Loucy (cell line): ENCODE data around the gene IQCN.

Experiments
- H2AFZ ChIP-seq: fragments of 200-600 bp; sonication (generic); 2 replicates; pipeline ENCODE4 v1.6.0; 2016; ENCODE audit warnings: antibody characterized with exemption, mild to moderate bottlenecking, low read length, moderate library complexity
- H3F3A ChIP-seq: fragments of 200-600 bp; 2 replicates; pipeline ENCODE4 v1.6.0; 2016; ENCODE audit warnings: antibody characterized with exemption, low read depth, mild to moderate bottlenecking
- H3K27me3 ChIP-seq: fragments of 200-600 bp; sonication (generic); 2 replicates; pipeline ENCODE4 v1.6.1; 2014; ENCODE audit warnings: low read length, mild to moderate bottlenecking; ENCODE audit not compliant: insufficient read depth, poor library complexity, severe bottlenecking
- H3K36me3 ChIP-seq: fragments of 200-600 bp; sonication (generic); 2 replicates; pipeline ENCODE4 v1.6.1; 2016; ENCODE audit warnings: low read length; ENCODE audit not compliant: insufficient read depth
- H3K4me1 ChIP-seq: fragments of 200-600 bp; sonication (generic); 2 replicates; pipeline ENCODE4 v1.5.1; 2014; ENCODE audit warnings: low read length, mild to moderate bottlenecking; ENCODE audit not compliant: insufficient read depth, poor library complexity, severe bottlenecking
- H3K4me2 ChIP-seq: fragments of 200-600 bp; sonication (generic); 2 replicates; pipeline ENCODE4 v1.6.0; 2014; ENCODE audit warnings: antibody characterized with exemption, low read length, low read depth, mild to moderate bottlenecking; ENCODE audit not compliant: poor library complexity, severe bottlenecking
- H3K4me3 ChIP-seq: fragments of 200-600 bp; sonication (generic); 2 replicates; pipeline ENCODE4 v1.5.1; 2014; ENCODE audit warnings: low read length, mild to moderate bottlenecking, mixed read lengths; ENCODE audit not compliant: poor library complexity, severe bottlenecking
- H3K79me2 ChIP-seq: fragments of 200-600 bp; sonication (generic); 2 replicates; pipeline ENCODE4 v1.6.1; 2014; ENCODE audit warnings: low read length; ENCODE audit not compliant: insufficient read depth
- H3K9ac ChIP-seq: fragments of 200-600 bp; sonication (generic); 2 replicates; pipeline ENCODE4 v1.6.0; 2014; ENCODE audit warnings: mild to moderate bottlenecking, low read depth, low read length, moderate library complexity; ENCODE audit not compliant: poor library complexity, severe bottlenecking
- H3K9me2 ChIP-seq: fragments of 200-600 bp; sonication (generic); replicated peaks from 2 replicates; pipeline ENCODE4 v1.6.1; 2016; ENCODE audit warnings: low read depth, low read length, mixed read lengths
- H3K9me3 ChIP-seq: fragments of 200-600 bp; sonication (generic); 2 replicates; pipeline ENCODE4 v1.6.1; 2014; ENCODE audit warnings: mild to moderate bottlenecking, antibody characterized with exemption, low read length, low read depth; ENCODE audit not compliant: insufficient read depth
- H4K20me1 ChIP-seq: fragments of 200-600 bp; sonication (generic); 2 replicates; pipeline ENCODE4 v1.6.0; 2014; ENCODE audit warnings: antibody characterized with exemption, low read length, mild to moderate bottlenecking; ENCODE audit not compliant: insufficient read depth, poor library complexity, severe bottlenecking
- CTCF ChIP-seq: fragments of 200-600 bp; sonication (generic); conservative IDR thresholded peaks from 2 replicates; pipeline ENCODE4 v1.5.1; 2014; ENCODE audit warnings: mild to moderate bottlenecking, antibody characterized with exemption, low read length
- EZH2phosphoT487 ChIP-seq: fragments of 200-600 bp; IDR thresholded peaks from 2 replicates; pipeline ENCODE4 v1.6.1; 2018; ENCODE audit warnings: antibody characterized with exemption, mild to moderate bottlenecking, moderate library complexity, borderline replicate concordance

Gene IQCN

GRCh38 chr19:18252370-18252717 is 21.9 kb downstream of the IQCN start:
- Histone ChIP-seq H3K36me3 (no peaks in the 10 kb centered on the region), H3K4me2 (no peak overlapping the region), H3K4me1 (no peaks in the 10 kb centered on the region), H3K9ac (no peak overlapping the region), H4K20me1 (no peaks in the 10 kb centered on the region), H3K4me3 (no peak overlapping the region), H3K79me2 (no peaks in the 10 kb centered on the region), H2AFZ (no peak overlapping the region), H3K9me2 (no peaks in the 10 kb centered on the region), H3F3A (no peaks in the 10 kb centered on the region), H3K27me3 (no peaks in the 10 kb centered on the region), H3K9me3 (no peaks in the 10 kb centered on the region)
- TF ChIP-seq CTCF, result no peak
- no peak for TF ChIP-seq EZH2phosphoT487

- Histone ChIP-seq H2AFZ (no peak overlapping the region), H3K9me3 (no peaks in the 10 kb centered on the region), H3K4me1 (no peaks in the 10 kb centered on the region), H3K4me2 (no peak overlapping the region), H3F3A (no peaks in the 10 kb centered on the region), H3K36me3 (no peaks in the 10 kb centered on the region), H4K20me1 (no peaks in the 10 kb centered on the region), H3K9me2 (no peaks in the 10 kb centered on the region), H3K79me2 (no peaks in the 10 kb centered on the region), H3K4me3 (no peak overlapping the region), H3K9ac (no peak overlapping the region), H3K27me3 (no peaks in the 10 kb centered on the region)
- TF ChIP-seq CTCF (peak; percentile 99), EZH2phosphoT487 (no peak)
These were observed 22.5 kb downstream of the IQCN start for GRCh38 chr19:18251587-18252369.

- no peaks in the 10 kb centered on the region for H3K4me1 ChIP-seq
- no peaks in the 10 kb centered on the region for H3K9me2 ChIP-seq
- no peaks in the 10 kb centered on the region for H3F3A ChIP-seq
- TF ChIP-seq CTCF (no peak), EZH2phosphoT487 (no peak)
- H3K9me3 ChIP-seq, result no peaks in the 10 kb centered on the region
- H3K27me3 ChIP-seq, result no peaks in the 10 kb centered on the region
- H3K79me2 ChIP-seq, result no peaks in the 10 kb centered on the region
- H3K36me3 ChIP-seq, result no peaks in the 10 kb centered on the region
- H3K4me2 ChIP-seq, result no peak overlapping the region
- H3K4me3 ChIP-seq, result no peak overlapping the region
- H4K20me1 ChIP-seq, result no peaks in the 10 kb centered on the region
- no peak overlapping the region for H2AFZ ChIP-seq
- H3K9ac ChIP-seq, result no peak overlapping the region
These were observed 24.4 kb downstream of the IQCN start for GRCh38 chr19:18249834-18250233.
